Panc1 (cell line): ENCODE data around the gene RER1.

Experiments
- CTCF ChIP-seq: fragments of 450-650 bp; IDR thresholded peaks from 2 replicates; pipeline ENCODE4 v1.5.1; 2017; ENCODE audit warnings: mild to moderate bottlenecking
- POLR2AphosphoS5 ChIP-seq: IDR thresholded peaks from 2 replicates; pipeline ENCODE4 v1.6.1; 2012; ENCODE audit warnings: mild to moderate bottlenecking, low read depth, low read length, moderate library complexity
- SIN3A ChIP-seq: IDR thresholded peaks from 2 replicates; pipeline ENCODE4 v1.6.1; 2012; ENCODE audit warnings: low read depth, mild to moderate bottlenecking, low read length, moderate library complexity, borderline replicate concordance; ENCODE audit not compliant: insufficient read depth
- TCF7L2 ChIP-seq: IDR thresholded peaks from 2 replicates; pipeline ENCODE4 v1.6.1; 2011; ENCODE audit warnings: mild to moderate bottlenecking, low read depth, low read length, inconsistent platforms
- TF ChIP-seq, protein P1 (sequence below), 2 experiments: IDR thresholded peaks; 2 replicates each; pipeline ENCODE4 v1.6.1; 2011 to 2012; ENCODE audit warnings: low read depth in 2 of 2, control low read depth in 1 of 2, low read length in 1 of 2, mild to moderate bottlenecking in 1 of 2, moderate library complexity in 1 of 2; ENCODE audit not compliant: insufficient read depth in 1 of 2

DNA sequence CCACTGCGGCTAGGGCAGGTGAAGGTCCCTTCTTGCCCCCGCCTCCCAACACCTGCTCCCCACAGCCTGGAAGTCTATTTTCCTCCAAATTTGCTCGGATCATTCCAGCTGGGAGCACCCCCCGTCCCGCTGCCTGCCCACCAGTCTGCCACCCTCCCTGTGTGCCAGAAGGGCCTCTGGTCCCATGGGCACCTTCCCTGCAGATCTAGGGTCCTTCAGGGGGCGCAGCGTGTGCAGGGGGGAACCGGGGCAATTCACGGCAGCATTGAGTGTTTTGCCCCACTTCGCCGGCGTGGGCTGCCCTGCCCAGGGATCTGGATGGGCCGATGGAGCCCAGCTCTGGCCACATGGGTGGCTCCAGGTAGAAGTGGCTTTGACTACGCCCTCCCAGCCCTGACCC lies 47.0 kb downstream of the RER1 start:
- TF ChIP-seq CTCF, result no peak
- TF ChIP-seq, protein P1, sequence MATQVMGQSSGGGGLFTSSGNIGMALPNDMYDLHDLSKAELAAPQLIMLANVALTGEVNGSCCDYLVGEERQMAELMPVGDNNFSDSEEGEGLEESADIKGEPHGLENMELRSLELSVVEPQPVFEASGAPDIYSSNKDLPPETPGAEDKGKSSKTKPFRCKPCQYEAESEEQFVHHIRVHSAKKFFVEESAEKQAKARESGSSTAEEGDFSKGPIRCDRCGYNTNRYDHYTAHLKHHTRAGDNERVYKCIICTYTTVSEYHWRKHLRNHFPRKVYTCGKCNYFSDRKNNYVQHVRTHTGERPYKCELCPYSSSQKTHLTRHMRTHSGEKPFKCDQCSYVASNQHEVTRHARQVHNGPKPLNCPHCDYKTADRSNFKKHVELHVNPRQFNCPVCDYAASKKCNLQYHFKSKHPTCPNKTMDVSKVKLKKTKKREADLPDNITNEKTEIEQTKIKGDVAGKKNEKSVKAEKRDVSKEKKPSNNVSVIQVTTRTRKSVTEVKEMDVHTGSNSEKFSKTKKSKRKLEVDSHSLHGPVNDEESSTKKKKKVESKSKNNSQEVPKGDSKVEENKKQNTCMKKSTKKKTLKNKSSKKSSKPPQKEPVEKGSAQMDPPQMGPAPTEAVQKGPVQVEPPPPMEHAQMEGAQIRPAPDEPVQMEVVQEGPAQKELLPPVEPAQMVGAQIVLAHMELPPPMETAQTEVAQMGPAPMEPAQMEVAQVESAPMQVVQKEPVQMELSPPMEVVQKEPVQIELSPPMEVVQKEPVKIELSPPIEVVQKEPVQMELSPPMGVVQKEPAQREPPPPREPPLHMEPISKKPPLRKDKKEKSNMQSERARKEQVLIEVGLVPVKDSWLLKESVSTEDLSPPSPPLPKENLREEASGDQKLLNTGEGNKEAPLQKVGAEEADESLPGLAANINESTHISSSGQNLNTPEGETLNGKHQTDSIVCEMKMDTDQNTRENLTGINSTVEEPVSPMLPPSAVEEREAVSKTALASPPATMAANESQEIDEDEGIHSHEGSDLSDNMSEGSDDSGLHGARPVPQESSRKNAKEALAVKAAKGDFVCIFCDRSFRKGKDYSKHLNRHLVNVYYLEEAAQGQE (IDR thresholded peaks at IDR 0.05; ENCODE audit: insufficient read depth in 1 of 2, low read depth in 2 of 2, low read length in 1 of 2), result no peak
- no peak for TF ChIP-seq POLR2AphosphoS5
- TF ChIP-seq SIN3A, result no peak
- no peak for TF ChIP-seq TCF7L2
